ENCODE measurements around the gene RABGAP1L.

GRCh38 chr1:174469687-174470086 lies 310.4 kb downstream of the RABGAP1L start:
- TF ChIP-seq POLR2AphosphoS5 (IDR thresholded peaks at IDR 0.05; ENCODE audit: low read length), result no peak
- TF ChIP-seq EZH2 (IDR thresholded peaks at IDR 0.05; ENCODE audit: borderline replicate concordance, control insufficient read depth, low read depth, low read length), result no peak
- no peak for TF ChIP-seq MAX (IDR thresholded peaks at IDR 0.05; ENCODE audit: low read depth, low read length)
- no peak for TF ChIP-seq SPI1 (IDR thresholded peaks at IDR 0.05; ENCODE audit: borderline replicate concordance, insufficient read depth, low read depth, low read length)
- TF ChIP-seq POLR2A (IDR thresholded peaks at IDR 0.05; ENCODE audit: low read depth, low read length), result no peak
- TF ChIP-seq CTCF (IDR thresholded peaks at IDR 0.05 in 2 of 3, conservative IDR thresholded peaks at IDR 0.05 in 1 of 3; ENCODE audit: control insufficient read depth in 2 of 3, extremely low read depth in 1 of 3, insufficient read depth in 1 of 3, low read depth in 3 of 3, low read length in 3 of 3), result no peak
- TF ChIP-seq CBX3 (IDR thresholded peaks at IDR 0.05; ENCODE audit: borderline replicate concordance, low read depth), result no peak
- TF ChIP-seq CEBPB (IDR thresholded peaks at IDR 0.05; ENCODE audit: borderline replicate concordance in 1 of 2, low read depth in 2 of 2, low read length in 2 of 2), result no peak
- TF ChIP-seq CHD1 (IDR thresholded peaks at IDR 0.05; ENCODE audit: low read depth, low read length), result no peak
- TF ChIP-seq IRF5 (IDR thresholded peaks at IDR 0.05; ENCODE audit: borderline replicate concordance), result no peak
- TF ChIP-seq NRF1 (conservative IDR thresholded peaks at IDR 0.05; ENCODE audit: low read depth, low read length), result no peak

All from GM12878 (cell line).